ENCODE measurements around the gene WSCD1.

Gene WSCD1

DNA sequence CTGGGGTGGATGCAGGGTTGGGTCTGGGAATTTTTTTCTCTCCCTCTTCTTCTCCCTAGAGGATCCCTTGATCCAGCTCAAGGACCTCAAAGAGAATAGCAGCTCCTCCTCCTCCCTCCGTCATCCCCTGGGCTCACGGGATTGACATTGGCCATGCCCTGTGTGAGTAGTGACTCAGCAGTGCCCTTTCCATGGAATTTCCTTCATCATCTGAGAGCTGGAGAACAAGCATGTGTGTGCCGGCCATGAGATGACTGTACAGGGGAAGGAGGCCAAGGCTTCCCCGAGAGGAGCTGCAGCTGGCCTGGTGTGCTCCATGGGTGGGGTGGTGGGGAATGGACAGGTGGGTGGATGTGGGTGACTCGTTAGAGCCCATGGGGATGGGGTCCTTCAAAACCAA, 8.9 kb upstream of the WSCD1 start:
- DNase-seq (ENCODE audit: low read depth): no peak

DNA sequence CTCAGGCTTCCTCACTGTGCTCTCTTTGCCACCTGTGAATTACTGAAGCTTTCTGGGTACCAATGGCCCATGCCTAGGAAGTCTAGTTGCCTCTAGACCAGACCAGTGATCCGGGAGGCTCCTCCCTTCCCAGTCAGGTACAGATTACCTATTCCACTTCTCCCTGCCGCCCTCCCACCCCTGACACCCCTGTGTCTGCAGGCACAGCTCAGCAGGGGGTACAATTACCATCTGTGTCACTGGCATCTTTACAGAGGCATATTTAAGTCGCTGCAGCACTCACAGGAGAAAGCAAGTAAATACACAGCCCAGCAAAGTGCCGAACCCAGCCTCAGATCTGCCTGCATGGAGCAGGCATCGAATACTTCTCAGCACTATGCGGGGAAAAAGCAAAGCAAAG, 5.3 kb upstream of the WSCD1 start:
- no peak for DNase-seq (ENCODE audit: low read depth)

- DNase-seq (ENCODE audit: low read depth): no peak
Measured at GRCh38 chr17:6065351-6065750, 4.8 kb upstream of the WSCD1 start.

DNA sequence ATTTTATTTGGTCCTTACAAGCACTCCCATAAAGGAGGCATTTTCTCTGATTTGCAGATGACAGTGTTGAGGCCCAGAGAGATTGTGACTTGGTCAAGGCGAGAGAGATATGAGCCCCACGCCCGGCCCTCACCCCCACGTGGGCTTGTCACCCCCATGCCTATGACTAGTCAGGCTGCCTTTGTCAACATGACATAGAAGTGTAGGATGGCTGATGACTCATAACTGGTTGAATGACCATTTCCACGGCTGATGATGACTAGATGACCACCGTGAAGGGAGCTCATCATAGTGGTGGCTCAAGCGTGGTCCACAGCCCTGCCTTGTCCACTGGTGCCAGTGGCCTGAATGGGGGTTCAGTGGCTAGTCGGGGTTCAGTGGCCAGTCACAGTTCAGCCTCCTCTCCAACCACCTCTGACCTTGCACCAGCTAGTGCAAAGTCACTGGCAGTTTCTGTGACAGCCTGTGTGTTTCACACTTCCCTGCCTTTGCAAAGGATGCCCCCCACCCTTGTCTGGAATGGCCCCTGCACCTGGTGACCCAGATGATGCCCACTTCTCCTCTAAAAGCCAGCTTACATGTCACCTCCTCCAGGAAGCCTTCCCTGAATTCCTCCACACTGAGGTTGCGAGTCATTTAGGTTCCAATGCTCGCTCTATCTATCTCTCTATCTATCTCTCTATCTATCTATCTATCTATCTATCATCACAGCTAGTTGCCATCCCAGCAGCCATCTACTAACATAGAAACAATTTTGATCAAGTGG, 3.8 kb upstream of the WSCD1 start:
- DNase-seq (ENCODE audit: low read depth): no peak

- no peak for DNase-seq (ENCODE audit: low read depth)
Measured at GRCh38 chr17:6067060-6067459, 3.1 kb upstream of the WSCD1 start.

DNA sequence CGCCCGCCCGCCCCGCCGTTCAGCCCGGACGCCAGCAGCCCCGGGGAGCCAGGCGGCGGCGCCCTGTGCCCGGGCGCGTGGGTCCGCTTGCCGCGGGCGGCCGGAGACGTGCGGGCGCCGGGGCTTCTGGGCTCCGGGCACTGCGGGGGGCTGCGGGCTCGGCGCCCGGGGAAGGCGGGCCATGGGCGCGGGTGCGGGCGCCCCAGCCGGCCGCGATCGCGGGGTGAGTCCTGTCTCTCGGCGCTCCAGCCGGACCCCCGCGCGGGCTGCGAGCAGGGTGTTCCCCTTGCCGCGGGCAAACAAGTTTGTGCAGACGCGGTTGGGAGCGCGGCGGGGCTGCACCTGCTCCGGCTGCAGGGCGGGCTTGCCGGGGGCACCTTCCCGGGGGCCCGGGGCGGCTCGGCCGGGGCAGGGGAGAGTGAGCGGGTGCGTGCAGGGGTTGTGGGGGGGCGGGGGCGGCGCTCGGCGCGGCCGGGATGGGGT, 292 bp downstream of the WSCD1 start:
- DNase-seq (ENCODE audit: low read depth): no peak

- no peak for DNase-seq (ENCODE audit: low read depth)
Measured at GRCh38 chr17:6070913-6071511, 833 bp downstream of the WSCD1 start.

- no peak for DNase-seq (ENCODE audit: low read depth)
Measured at GRCh38 chr17:6071528-6072065, 1.4 kb downstream of the WSCD1 start.

- no peak for DNase-seq (ENCODE audit: low read depth)
Measured at GRCh38 chr17:6072157-6072556, 2.0 kb downstream of the WSCD1 start.

- DNase-seq (ENCODE audit: low read depth): no peak
Measured at GRCh38 chr17:6072611-6073010, 2.4 kb downstream of the WSCD1 start.

DNA sequence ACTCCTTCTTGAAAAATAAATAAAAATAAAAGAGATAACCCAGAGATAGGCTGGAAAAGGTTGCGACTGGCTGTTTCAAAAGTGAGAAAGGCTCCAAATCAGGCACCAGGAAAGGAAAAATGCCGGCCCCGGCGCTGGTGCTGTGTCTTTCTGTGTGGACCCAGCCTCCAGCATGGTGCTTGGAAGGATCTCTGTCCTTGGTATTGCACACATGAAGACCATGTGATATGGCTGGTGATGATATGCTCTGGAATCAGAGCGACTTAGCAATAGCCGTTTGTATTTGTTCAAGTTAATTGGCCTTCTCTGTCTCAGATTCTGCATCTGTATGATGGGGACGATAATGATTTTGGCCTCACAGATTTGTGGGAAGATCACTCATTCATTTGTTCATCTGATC, 3.4 kb downstream of the WSCD1 start:
- no peak for DNase-seq (ENCODE audit: low read depth)

DNA sequence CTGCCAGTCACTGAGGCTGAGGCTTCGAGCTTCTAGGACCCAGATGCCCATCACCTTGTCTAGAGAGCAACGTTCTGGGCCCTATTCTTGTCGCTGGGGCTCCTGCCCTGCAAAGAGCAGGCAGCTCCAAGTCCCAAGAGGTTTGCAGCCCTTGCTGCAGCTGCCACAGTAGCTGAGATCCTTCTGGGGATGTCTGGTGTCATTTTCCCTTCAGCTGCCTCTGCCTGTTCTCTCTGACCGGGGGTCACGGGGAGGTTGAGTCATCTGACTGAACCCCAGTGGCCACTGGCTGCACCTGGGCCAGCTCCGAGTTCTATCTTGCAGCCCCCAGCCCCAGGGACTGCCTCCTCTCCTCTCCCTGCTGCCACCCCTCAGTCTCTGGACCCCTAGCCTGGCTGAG, 4.9 kb downstream of the WSCD1 start:
- no peak for DNase-seq (ENCODE audit: low read depth)

DNA sequence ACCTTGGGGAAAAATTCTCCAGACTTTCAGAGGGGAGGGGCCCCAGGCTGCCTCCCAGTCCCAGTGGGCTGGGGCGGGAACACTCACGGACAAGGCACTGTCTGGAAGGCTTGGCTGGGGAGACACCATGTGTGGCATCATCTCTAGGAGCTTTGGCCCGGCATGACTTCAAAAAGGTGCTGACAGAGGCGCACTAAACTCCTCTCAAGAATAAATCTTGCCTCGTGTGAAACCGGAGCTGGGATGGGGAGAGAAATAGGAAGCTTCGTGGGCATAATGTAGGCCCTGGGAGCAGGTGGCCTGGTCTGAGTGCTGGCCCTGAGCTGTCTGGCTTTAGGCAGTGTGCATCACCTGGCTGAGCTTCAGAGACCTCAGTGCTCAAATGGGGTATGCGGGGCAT, 5.7 kb downstream of the WSCD1 start:
- no peak for DNase-seq (ENCODE audit: low read depth)

DNA sequence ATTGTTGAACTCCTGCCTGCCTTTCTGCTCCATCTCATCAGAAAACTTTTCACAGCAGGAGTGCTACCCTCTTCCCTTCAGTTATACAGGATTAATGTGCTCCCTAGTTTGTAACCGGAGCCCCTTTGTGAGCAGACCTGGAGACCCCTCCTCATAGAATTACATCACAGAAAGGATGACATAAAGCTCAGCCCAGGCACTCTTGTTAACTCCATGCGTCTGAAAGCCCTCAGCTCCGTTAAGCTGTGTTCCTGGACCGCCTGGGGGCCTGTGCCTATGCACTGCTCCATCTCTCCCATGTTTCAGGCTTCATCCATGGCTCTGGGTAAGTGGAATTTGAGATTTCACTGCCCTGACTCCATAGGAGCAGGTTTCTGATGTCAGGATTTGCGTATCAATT, 7.6 kb downstream of the WSCD1 start:
- no peak for DNase-seq (ENCODE audit: low read depth)

- DNase-seq (ENCODE audit: low read depth): no peak
Measured at GRCh38 chr17:6078458-6078871, 8.3 kb downstream of the WSCD1 start.

DNA sequence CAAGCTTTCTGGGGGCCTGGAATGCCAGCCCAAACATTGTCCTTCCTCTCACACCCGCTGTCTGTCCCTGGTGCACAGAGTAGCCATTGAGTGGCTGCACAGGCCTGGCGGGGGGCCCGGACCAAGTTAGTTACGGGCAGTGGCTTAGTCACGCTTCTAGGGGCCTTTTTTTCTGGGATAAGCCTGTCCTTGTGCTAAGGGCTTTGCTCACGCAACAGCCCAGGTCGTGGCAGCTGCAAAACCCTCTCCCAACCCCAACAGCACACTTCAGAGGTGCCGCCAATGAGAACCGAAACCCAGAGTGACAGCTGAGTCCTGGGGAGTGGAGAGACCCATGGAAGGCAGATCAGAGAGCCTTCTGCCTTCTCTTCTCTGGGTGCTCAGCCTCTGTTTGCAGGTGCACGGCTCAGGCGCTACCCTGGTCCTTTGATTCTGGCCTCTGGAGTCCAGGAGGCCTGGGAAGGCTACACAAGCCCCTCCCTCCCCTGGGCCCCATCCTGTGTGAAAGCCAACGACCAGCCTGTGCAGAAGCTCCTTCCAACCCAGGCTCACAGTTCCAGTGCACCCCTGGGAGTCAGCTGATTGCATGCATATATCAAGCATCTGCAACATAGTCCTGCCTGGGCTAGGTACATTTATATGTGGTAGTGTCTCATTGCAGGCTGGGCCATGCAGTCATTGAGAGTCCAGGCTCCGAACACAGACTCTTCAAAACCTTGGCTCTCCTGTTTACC, 9.1 kb downstream of the WSCD1 start:
- DNase-seq (ENCODE audit: low read depth): no peak

DNA sequence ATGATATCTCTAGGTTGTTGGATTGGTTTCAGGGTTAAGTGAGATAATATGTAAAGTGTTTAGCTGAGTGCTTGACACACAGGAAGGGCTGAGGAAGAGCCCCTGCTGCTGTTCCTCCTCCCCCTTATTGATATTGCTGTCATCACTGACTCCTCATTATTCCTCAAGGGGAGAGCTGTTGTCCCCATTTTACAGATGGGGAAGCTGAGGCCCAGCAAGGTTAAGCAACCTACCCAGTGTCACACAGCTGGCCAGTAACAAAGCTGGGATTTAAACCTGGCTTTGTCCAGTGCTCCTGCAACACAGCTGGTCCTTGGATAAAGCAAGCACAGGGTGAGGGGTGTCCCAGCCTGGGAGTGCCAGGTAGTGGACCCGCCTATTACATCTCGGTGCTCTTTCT, 9.8 kb downstream of the WSCD1 start:
- no peak for DNase-seq (ENCODE audit: low read depth)

DNA sequence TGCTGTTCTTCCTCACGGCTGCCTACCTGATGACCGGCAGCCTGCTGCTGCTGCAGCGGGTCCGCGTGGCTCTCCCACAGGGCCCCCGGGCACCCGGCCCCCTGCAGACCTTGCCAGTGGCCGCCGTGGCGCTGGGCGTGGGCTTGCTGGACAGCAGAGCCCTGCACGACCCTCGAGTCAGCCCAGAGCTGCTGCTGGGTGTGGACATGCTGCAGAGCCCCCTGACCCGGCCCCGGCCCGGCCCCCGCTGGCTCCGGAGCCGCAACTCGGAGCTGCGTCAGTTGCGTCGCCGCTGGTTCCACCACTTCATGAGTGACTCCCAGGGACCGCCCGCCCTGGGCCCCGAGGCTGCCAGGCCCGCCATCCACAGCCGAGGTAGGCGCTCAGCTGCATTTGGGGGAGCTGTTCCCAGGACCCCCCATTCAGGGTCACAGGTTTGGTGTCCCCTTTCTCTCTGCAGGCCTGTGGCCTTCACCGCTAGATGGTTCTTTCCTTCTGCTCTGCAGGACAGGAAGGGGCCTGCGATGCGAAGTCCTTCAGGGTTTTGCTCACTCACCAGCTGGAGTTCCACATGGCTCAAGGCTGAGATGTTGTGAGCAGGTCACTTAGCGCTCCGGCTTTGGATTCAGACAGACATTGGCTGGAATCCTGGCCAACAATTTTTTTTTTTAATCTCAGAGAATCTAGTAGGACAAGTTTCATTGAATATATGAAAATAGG, 10.7 kb downstream of the WSCD1 start:
- DNase-seq (ENCODE audit: low read depth): no peak

DNA sequence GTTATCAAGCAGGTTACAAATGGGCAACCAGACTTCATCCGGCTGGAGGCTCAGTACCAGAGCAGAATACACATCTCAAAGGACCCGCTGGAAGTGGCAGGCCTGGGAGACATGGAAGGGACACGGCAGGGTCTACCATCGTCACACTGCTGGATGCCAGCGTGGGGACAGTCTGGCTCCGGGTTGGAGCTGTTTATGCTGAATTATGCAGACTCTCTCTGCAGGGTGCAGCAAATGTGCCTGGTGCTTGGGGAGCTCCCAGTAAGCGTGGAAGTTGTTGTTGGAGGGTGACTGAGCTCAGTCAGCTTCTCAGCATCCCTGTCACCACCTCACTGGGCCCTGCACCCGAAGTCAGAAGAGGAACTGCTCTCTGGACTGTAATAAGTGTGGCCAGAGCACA, 12.2 kb downstream of the WSCD1 start:
- DNase-seq (ENCODE audit: low read depth): no peak

DNA sequence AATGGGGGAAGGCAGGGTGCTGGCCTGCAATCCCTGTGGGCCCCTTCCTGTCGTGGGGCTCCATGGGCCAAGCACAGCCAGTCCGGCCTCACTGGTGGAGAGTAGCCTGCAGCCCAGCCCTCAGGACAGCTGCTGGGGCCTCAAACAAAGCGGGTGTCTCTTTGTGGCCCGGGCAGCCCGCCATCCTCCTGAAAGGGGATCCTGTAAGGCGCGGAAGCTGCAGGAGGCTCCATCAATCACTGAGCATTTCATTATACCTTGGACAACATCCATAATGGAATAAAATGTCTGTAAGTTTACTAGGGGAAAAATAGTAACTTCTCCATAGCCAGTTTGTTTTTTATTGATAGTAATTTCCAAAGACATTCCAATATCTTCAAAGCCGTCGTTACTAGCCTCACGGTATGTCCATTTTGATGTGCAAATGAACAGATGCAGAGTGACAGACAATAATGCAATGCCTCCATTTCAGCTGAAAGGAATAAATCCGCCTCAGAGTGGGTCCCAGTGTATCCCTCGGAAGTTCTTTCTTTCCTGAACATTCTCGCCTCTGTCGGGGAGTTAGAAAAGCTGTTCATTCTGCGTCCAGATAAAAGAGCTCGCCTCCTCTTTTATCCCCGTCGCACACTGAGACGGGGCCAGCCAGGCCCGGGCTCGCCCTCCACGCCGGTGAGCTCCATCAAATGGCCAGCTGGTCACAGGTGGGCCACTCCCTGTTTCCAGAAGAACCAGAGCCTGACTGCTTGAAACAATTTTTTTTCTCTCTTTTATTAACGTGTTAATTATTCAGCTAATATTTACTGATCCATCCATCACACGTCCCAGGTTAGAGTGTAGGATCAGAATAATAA, 14.4 kb downstream of the WSCD1 start:
- DNase-seq (ENCODE audit: low read depth): no peak

DNA sequence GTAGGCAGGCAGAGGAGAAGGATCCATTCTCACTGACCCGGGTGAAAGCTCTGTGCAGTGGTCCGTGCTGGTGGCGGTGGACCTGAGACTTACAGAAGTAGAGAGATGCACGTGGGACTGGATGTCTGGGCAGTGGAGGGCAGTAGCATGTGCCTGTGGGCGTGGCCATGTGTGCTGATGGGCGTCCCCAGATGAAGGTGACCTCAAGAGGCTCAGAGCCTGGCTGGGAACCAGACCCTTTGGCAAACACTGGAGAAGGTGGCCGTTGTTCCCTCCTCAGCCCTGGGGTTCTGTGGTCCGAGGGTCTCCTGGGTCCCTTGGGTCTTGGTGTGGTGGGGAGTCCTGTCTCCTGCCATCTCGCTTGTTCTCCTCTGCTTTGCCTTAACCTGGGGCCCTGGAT, 15.6 kb downstream of the WSCD1 start:
- no peak for DNase-seq (ENCODE audit: low read depth)
